ENCODE results near the gene CTPS2. TPM values are rescaled to one million over a fixed set of nuclear protein-coding genes. Genes with fewer than 3 reads are reported as not detected.
"Not testable (repeated sequence)": the region's sequence is repeated elsewhere in the genome, so short reads cannot be mapped to it uniquely, and the experiment has no call there.

The CTPS2 gene
- polyA plus RNA-seq, 3 donors, result 1.4 to 3.4 (median 2.8) TPM

DNA sequence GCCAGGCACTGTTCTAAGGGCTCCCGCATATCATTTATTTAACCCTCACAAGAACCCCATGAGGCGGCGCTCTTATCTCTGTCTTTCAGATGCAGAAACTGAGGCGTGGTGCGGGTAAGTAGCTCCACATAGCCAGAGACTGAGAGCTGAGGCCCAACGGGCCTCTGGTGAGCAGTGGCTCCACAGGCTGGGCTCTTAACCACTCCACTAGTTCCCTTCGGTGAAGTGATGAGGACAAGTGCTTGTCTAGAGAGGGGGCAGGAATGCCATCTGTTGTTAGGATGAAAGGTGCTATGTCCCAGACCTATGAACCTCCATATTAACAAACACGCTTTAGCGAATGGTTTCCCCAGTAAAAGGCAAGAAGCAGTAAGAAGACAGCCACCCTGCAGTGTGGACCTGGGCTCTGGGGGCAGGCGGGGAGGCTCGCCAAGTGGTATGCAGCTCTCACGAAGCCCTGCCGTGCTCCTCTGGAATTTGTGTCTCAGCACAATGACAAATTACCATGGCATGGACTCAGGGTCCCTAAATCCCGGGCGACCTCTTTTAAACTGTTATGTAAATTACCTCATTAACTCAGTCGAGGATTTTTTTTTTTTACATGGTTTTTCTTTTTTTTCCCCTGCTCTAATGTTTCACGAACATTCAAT is 83.4 kb downstream of the CTPS2 start:
- Histone ChIP-seq H4K20me1 (ENCODE audit: insufficient read depth, low read length) (no peaks in the 10 kb centered on the region), H3K9me3 (replicated peaks in 1 of 2; ENCODE audit: control insufficient read depth in 1 of 2, insufficient read depth in 1 of 2, low read length in 2 of 2) (no peaks in the 10 kb centered on the region), H3K9ac (ENCODE audit: insufficient read depth, low read length, poor library complexity, severe bottlenecking) (no peak overlapping the region), H3K4me3 (replicated peaks in 1 of 3; ENCODE audit: low read depth in 2 of 3, low read length in 3 of 3) (no peak overlapping the region), H2AFZ (ENCODE audit: insufficient read depth, low read depth, low read length, poor library complexity, severe bottlenecking) (no peak overlapping the region), H3K4me1 (ENCODE audit: control insufficient read depth in 1 of 2, insufficient read depth in 2 of 2, low read length in 2 of 2) (no peaks in the 10 kb centered on the region), H3K27ac (ENCODE audit: low read depth in 1 of 2, low read length in 2 of 2) (no peak overlapping the region), H3K79me2 (ENCODE audit: insufficient read depth, low read length) (no peaks in the 10 kb centered on the region), H3K4me2 (replicated peaks; ENCODE audit: extremely low read depth, low read length, poor library complexity, severe bottlenecking) (no peak overlapping the region), H3K36me3 (replicated peaks in 1 of 2; ENCODE audit: control insufficient read depth in 1 of 2, insufficient read depth in 2 of 2, low read length in 2 of 2) (no peaks in the 10 kb centered on the region), H3K27me3 (ENCODE audit: control insufficient read depth in 2 of 2, insufficient read depth in 2 of 2, low read length in 2 of 2) (peaks cover 0 to 3% of the 10 kb centered on the region in 2 donors)
- 97% methylated on average over 7 of the region's 17 CpGs for WGBS (ENCODE audit: insufficient coverage)
- no peaks in the 10 kb centered on the region for H3K4me1 Mint-ChIP-seq
- peaks cover 3 to 9% of the 10 kb centered on the region in 2 donors for H3K36me3 Mint-ChIP-seq
- intact Hi-C loops (cut with micrococcal nuclease), result no loop called here
- H3K4me3 Mint-ChIP-seq, result no peak overlapping the region
- H3K27me3 Mint-ChIP-seq (ENCODE audit: low read depth in 3 of 3), result peaks cover 0 to 20% (median 0%) of the 10 kb centered on the region in 3 donors
- TF ChIP-seq, protein P1, sequence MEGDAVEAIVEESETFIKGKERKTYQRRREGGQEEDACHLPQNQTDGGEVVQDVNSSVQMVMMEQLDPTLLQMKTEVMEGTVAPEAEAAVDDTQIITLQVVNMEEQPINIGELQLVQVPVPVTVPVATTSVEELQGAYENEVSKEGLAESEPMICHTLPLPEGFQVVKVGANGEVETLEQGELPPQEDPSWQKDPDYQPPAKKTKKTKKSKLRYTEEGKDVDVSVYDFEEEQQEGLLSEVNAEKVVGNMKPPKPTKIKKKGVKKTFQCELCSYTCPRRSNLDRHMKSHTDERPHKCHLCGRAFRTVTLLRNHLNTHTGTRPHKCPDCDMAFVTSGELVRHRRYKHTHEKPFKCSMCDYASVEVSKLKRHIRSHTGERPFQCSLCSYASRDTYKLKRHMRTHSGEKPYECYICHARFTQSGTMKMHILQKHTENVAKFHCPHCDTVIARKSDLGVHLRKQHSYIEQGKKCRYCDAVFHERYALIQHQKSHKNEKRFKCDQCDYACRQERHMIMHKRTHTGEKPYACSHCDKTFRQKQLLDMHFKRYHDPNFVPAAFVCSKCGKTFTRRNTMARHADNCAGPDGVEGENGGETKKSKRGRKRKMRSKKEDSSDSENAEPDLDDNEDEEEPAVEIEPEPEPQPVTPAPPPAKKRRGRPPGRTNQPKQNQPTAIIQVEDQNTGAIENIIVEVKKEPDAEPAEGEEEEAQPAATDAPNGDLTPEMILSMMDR (IDR thresholded peaks at IDR 0.05), result no peak
- H3K27ac Mint-ChIP-seq, result no peak overlapping the region
- peaks cover 0 to 2% (median 0%) of the 10 kb centered on the region in 7 donors for H3K9me3 Mint-ChIP-seq
- DNase-seq, result no peak

DNA sequence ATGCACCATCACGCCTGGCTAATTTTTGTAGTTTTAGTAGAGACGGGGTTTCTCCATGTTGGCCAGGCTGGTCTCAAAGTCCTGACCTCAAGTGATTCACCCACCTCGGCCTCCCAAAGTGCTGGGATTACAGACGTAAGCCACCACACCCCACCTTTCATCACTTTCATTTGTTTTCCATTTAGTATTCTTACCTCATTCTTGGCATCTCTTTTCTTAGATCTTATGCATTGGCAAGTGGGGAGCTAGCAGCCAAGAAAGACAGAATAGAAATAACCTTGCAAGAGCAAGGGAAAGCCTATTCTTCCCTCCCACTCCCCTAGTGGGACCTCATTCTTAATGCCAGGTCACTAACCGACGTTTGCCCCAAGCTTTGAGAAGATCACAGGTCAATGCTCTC is 84.0 kb downstream of the CTPS2 start:
- H3K9me3 ChIP-seq (replicated peaks in 1 of 2; ENCODE audit: control insufficient read depth in 1 of 2, insufficient read depth in 1 of 2, low read length in 2 of 2); H3K4me1 Mint-ChIP-seq; H3K9ac ChIP-seq (ENCODE audit: insufficient read depth, low read length, poor library complexity, severe bottlenecking); H3K27ac ChIP-seq (ENCODE audit: low read depth in 1 of 2, low read length in 2 of 2); H3K4me1 ChIP-seq (ENCODE audit: control insufficient read depth in 1 of 2, insufficient read depth in 2 of 2, low read length in 2 of 2); H2AFZ ChIP-seq (ENCODE audit: insufficient read depth, low read depth, low read length, poor library complexity, severe bottlenecking); intact Hi-C loops (cut with micrococcal nuclease); H3K9me3 Mint-ChIP-seq; H3K4me2 ChIP-seq (replicated peaks; ENCODE audit: extremely low read depth, low read length, poor library complexity, severe bottlenecking); H3K36me3 Mint-ChIP-seq; H3K27ac Mint-ChIP-seq; DNase-seq; H3K4me3 ChIP-seq (replicated peaks in 1 of 3; ENCODE audit: low read depth in 2 of 3, low read length in 3 of 3); H3K4me3 Mint-ChIP-seq; H3K27me3 ChIP-seq (ENCODE audit: control insufficient read depth in 2 of 2, insufficient read depth in 2 of 2, low read length in 2 of 2); H4K20me1 ChIP-seq (ENCODE audit: insufficient read depth, low read length); H3K79me2 ChIP-seq (ENCODE audit: insufficient read depth, low read length); H3K36me3 ChIP-seq (replicated peaks in 1 of 2; ENCODE audit: control insufficient read depth in 1 of 2, insufficient read depth in 2 of 2, low read length in 2 of 2): not testable (repeated sequence)
- whole genome bisulfite sequencing (ENCODE audit: insufficient coverage), result 100% methylated on average over 2 of the region's 6 CpGs
- H3K27me3 Mint-ChIP-seq (ENCODE audit: low read depth in 3 of 3), result peaks cover 0 to 20% (median 0%) of the 10 kb centered on the region in 3 donors

Data from CD14-positive monocyte (primary cell).